ENCODE results near the gene CERS1. TPM values are rescaled to one million over a fixed set of nuclear protein-coding genes. Genes with fewer than 3 reads are reported as not detected.

The CERS1 gene
- total and polyA plus RNA-seq, 4 donors, result 0.28 TPM; not detected in 3

- H3K36me3 ChIP-seq (ENCODE audit: control insufficient read depth in 4 of 4, insufficient read depth in 3 of 4, low read depth in 1 of 4, low read length in 3 of 4), result no peaks in the 10 kb centered on the region
- TF ChIP-seq JUND (IDR thresholded peaks at IDR 0.05) (no peak), EGR1 (IDR thresholded peaks at IDR 0.05; ENCODE audit: low read depth in 2 of 2) (no peak), FOXA1 (IDR thresholded peaks at IDR 0.05) (no peak), SP1 (IDR thresholded peaks at IDR 0.05) (no peak), RXRA (IDR thresholded peaks at IDR 0.05) (no peak), ZBTB33 (IDR thresholded peaks at IDR 0.05) (no peak), FOXA2 (IDR thresholded peaks at IDR 0.05) (no peak), HNF4G (IDR thresholded peaks at IDR 0.05) (no peak), TAF1 (conservative IDR thresholded peaks at IDR 0.05) (no peak), RAD21 (IDR thresholded peaks at IDR 0.05) (no peak), GABPA (IDR thresholded peaks at IDR 0.05 in 1 of 2, conservative IDR thresholded peaks at IDR 0.05 in 1 of 2) (no peak), MAX (IDR thresholded peaks at IDR 0.05) (no peak), NR2F2 (IDR thresholded peaks at IDR 0.05) (no peak), REST (IDR thresholded peaks at IDR 0.05) (no peak), HNF4A (conservative IDR thresholded peaks at IDR 0.05) (no peak), YY1 (IDR thresholded peaks at IDR 0.05) (no peak)
- TF ChIP-seq, protein P1, sequence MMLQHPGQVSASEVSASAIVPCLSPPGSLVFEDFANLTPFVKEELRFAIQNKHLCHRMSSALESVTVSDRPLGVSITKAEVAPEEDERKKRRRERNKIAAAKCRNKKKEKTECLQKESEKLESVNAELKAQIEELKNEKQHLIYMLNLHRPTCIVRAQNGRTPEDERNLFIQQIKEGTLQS (IDR thresholded peaks at IDR 0.05), result no peak
- TF ChIP-seq, protein P2, sequence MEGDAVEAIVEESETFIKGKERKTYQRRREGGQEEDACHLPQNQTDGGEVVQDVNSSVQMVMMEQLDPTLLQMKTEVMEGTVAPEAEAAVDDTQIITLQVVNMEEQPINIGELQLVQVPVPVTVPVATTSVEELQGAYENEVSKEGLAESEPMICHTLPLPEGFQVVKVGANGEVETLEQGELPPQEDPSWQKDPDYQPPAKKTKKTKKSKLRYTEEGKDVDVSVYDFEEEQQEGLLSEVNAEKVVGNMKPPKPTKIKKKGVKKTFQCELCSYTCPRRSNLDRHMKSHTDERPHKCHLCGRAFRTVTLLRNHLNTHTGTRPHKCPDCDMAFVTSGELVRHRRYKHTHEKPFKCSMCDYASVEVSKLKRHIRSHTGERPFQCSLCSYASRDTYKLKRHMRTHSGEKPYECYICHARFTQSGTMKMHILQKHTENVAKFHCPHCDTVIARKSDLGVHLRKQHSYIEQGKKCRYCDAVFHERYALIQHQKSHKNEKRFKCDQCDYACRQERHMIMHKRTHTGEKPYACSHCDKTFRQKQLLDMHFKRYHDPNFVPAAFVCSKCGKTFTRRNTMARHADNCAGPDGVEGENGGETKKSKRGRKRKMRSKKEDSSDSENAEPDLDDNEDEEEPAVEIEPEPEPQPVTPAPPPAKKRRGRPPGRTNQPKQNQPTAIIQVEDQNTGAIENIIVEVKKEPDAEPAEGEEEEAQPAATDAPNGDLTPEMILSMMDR (IDR thresholded peaks at IDR 0.05; ENCODE audit: low read depth, low read length, missing input control), result no peak
- peaks cover 2 to 16% (median 10%) of the 10 kb centered on the region in 4 donors for H3K4me1 ChIP-seq (ENCODE audit: control insufficient read depth in 4 of 4, insufficient read depth in 4 of 4, low read length in 3 of 4)
- H3K9me3 ChIP-seq (ENCODE audit: control insufficient read depth in 4 of 4, low read length in 3 of 4), result no peaks in the 10 kb centered on the region
- WGBS, result 63% methylated on average over 18 of the region's 18 CpGs
- H3K27me3 ChIP-seq (ENCODE audit: control insufficient read depth in 4 of 4, insufficient read depth in 4 of 4, low read length in 3 of 4), result peaks cover 0 to 5% (median 0%) of the 10 kb centered on the region in 4 donors
- no peak overlapping the region for H3K4me3 ChIP-seq (ENCODE audit: low read depth in 1 of 3, low read length in 3 of 3)
- no peak overlapping the region for H3K9ac ChIP-seq (ENCODE audit: low read depth in 1 of 2, low read length in 2 of 2)
- H3K27ac ChIP-seq (ENCODE audit: low read depth in 1 of 2, low read length in 2 of 2), result no peak overlapping the region
- DNase-seq (ENCODE audit: low spot score), result no peak
Observed at GRCh38 chr19:18893587-18894253, 2.2 kb downstream of the CERS1 start.
